HG03159 (cell line): Measurements from ENCODE around the gene PTPRB.
A peak's percentile ranks its signal among the peaks of the same experiment; 100 is the strongest.

ENCODE experiments used
- ATAC-seq: cut with Tn5 transposase; IDR thresholded peaks from one replicate; pipeline ENCODE4 v1.9.1; 2021; ENCODE audit warnings: mild to moderate bottlenecking, moderate library complexity; ENCODE audit not compliant: unreplicated experiment

The PTPRB gene

GRCh38 chr12:70598467-70599193 is 38.6 kb downstream of the PTPRB start:
- no peak for ATAC-seq

GRCh38 chr12:70592664-70593063 is 44.6 kb downstream of the PTPRB start:
- no peak for ATAC-seq

GRCh38 chr12:70590549-70591226 is 46.5 kb downstream of the PTPRB start:
- ATAC-seq, result no peak

DNA sequence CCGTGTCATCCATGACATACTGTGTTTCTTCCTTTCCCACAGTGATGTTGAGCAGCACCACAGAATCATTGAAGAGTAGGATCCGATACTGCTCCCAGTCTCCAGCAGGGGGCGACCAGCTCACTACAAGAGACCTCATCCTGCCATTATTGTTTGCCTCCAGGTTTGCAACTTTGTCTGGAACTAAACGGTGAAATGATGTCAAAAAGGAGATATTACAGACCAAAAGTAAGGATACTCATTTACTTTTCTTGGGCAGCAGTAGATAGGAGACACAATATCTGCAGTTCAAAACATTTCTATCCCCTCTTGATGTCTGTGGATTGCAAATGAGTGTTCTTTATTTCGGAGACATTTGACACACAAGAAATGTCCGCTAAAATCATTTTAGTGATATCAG is 47.2 kb downstream of the PTPRB start:
- ATAC-seq, result peak; percentile 97

DNA sequence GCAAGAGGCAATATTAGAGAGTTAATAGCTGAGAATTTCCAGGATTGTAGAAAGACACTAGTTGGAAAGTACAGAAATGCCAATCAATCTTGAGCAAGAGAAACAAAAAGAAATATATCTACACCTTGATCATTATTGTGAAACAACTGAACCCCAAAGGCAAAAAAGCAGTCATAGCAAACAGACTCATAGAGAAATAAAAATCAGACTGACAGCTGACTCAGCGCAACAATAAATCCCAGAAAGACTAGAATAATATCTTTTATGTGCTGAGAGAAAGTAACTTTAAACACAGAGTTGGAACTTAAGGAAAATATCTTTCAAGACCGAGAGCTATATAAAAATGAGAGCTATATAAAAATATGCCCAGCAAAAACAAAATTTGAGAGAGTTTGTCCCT is 52.9 kb downstream of the PTPRB start:
- no peak for ATAC-seq

- no peak for ATAC-seq
These were observed 54.0 kb downstream of the PTPRB start for GRCh38 chr12:70583251-70583650.

DNA sequence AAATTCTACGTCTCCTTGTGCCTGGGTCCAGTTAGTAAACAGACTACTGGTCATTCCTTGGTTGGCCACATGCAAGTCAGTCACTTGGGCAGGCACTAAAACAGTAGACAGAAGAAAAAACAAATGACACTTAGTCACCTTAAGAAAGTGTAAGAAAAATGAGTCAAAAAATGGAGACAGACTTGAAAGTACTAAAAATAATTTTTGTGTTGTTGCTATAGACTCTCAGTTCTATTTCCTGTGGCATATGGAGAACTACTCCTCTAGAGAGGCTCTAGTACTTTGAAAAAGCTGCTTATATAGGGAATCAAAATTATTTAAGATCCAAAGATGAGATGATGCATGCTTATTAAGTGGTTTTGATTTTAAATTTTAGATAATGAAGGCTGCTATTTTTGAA is 56.0 kb downstream of the PTPRB start:
- ATAC-seq, result no peak

GRCh38 chr12:70577283-70577634 is 60.0 kb downstream of the PTPRB start:
- ATAC-seq, result no peak

- peak; percentile 60 for ATAC-seq
These were observed 60.6 kb downstream of the PTPRB start for GRCh38 chr12:70576341-70577282.

GRCh38 chr12:70571705-70572268 is 65.4 kb downstream of the PTPRB start:
- no peak for ATAC-seq

GRCh38 chr12:70571029-70571428 is 66.2 kb downstream of the PTPRB start:
- ATAC-seq, result no peak

DNA sequence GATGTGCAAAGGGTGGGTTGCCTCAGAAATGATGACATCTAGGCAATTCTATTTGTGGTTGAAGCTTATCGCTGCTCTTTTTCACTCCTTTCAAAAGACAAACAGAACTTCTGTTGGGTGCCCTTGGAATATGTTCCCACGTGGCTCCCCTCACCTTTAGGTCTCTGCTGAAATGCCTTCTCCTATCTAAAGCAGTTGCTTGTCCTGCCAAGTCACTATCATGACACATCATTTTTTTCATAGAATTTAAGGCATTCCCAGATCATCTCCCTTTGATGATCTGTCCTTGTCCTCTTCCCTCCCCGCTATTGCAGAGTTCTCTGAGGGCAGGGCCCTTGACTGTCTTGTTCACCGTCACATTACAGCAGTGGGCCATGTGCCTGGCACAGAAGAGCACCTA is 75.7 kb downstream of the PTPRB start:
- no peak for ATAC-seq

GRCh38 chr12:70560671-70561070 is 76.6 kb downstream of the PTPRB start:
- no peak for ATAC-seq

DNA sequence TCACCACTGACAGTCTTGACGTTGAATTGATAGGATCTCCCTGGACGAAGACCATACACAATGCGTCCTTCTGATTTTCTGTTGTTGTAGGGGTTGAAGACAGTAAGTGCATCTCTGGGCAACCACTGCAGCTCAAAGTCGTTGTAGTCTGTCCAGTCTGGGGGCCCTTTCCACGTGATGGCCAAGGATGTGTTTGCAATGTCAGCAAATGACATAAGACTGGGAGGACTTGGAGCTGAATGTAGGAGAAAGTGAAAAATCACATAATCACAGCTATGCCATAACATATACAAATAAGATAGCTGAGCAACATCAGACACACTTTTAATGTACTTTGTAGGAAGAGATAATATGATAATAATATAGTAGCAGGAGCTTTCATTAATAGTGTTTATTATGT is 77.8 kb downstream of the PTPRB start:
- no peak for ATAC-seq

DNA sequence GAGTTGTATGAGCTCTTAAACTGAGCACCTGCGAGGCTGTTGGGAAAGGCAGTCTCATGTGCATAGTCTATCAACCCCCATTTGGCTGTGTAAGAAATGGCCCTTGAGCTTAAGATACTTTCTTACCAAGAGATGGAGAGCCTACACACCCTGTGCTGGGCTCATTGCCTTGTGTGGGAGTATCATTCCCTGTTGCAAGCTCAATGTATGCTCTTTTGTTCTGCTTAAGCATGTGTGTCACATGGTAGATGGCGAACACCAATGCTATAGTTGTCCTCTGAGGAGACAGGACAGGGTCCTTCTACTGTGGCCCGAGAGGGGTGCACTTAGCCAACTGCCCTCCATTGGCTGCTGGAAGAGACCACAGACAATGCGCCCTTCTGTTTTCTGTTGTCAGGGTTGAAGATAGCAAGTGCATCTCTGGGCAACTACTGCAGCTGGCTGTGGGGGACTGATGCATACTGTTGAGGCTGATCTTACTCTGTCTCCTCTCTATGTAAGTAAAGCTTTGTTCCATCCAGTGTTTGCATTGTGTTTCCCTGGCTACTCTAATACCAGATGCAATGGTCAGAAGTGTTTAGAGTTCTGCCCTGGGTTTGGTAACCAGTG is 79.5 kb downstream of the PTPRB start:
- ATAC-seq, result no peak

DNA sequence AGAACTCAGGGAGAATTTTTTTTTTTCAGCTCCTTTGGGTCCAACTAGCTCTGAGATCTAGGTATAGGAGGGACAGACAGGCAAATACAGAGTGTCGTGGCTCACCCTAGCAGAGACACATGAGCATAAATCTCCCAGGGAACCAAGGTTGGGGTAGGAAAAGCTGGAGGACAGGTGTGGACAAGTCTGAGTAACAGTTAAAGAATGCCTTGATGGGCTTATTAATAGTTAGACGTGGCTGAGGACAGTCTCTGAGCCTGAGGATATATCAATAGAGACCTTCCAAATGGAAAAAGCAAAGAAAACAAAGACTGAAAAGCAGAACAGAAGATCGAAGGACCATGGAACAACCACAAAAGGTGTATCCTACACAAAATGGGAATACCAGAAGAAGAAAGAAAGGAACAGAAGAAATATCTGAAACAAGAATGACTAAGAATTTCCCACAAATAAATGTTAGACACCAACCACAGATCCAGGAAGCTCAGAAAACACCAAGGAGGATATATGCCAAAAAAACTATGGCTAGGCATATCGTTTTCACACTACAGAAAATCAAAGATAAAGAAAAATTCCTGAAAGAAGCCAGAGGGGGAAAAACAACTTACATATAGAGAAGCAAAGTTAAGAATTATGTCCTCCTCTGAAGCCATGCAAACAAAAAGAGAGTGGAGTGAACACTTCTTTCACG is 80.9 kb downstream of the PTPRB start:
- no peak for ATAC-seq

GRCh38 chr12:70555081-70555480 is 82.1 kb downstream of the PTPRB start:
- ATAC-seq, result no peak

- no peak for ATAC-seq
These were observed 83.8 kb downstream of the PTPRB start for GRCh38 chr12:70553391-70553859.

DNA sequence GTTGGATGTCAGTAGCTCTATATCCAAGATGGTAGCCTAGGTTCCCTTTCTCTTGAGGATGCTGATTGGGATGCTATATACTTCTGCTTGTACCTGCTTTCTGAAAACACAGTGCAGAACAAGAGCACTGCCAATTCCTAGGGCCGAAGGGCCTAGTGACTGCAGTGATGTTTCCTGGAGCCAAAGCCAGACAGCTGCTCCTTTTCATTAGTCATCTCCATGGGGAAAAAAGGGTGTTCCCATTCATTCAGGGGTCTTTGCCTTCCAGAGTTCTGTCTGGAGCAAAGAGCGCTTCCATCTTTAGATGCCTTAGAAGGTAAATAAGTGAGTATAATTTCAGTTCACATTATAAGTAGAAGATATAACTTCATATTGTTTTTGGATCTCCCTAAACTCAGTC is 85.5 kb downstream of the PTPRB start:
- ATAC-seq, result no peak

DNA sequence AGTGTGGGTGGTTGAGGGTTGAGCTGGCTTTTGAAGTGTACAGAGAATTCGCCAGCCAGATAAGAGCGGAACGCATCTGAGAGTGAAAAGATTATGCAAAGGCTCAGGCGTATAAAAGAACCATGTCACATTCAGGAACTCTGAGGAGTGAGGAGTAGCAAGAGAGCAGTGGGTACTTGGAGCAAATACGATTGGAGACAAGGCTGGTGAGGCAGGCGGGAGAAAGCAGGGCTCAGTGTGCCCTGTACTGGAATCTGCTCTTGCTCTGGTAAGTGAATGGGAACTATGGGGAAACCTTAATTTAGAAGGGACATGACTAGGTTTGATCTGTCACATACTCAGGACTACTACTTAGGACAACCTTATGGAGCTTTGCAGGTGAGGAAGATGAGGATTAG is 87.0 kb downstream of the PTPRB start:
- no peak for ATAC-seq
